IMR-90 (cell line): Measurements from ENCODE around the gene CD93. TPM values are rescaled to one million over a fixed set of nuclear protein-coding genes. Genes with fewer than 3 reads are reported as not detected.

ENCODE experiments used
- ATAC-seq: fragments of 200-7000 bp; cut with Tn5 transposase; 2 replicates; pipeline ENCODE4 v1.9.1; 2020; ENCODE audit warnings: low read depth, mild to moderate bottlenecking, moderate library complexity
- BruUV-seq: library from RNA; stranded (reverse); fragments of 400-500 nt; replicated peaks from 2 replicates; lab custom pipeline; 2021; lab: Mats Ljungman, UMichigan
- CTCF ChIA-PET: fragments of 300-600 bp; formaldehyde crosslinking; extraction: SDS; loops from one replicate; lab custom pipeline; 2021; ENCODE audit warnings: antibody characterized with exemption; lab: Yijun Ruan, JAX
- POLR2A ChIA-PET: fragments of 300-600 bp; sonication (Branson Sonifier 250); formaldehyde crosslinking; loops from one replicate; lab custom pipeline; 2022; ENCODE audit warnings: antibody characterized with exemption; ENCODE audit not compliant: unreplicated experiment; lab: Charles Lee
- DNase-seq: peaks from one replicate; pipeline ENCODE4 v3.0.0; 2013
- H2AFZ ChIP-seq: replicated peaks from 2 replicates; pipeline ENCODE3; 2013; ENCODE audit warnings: low read length, mild to moderate bottlenecking; ENCODE audit not compliant: poor library complexity
- H2AK5ac ChIP-seq: 2 replicates; pipeline ENCODE4 v1.6.1; 2013; ENCODE audit warnings: low read depth, low read length, inconsistent platforms
- H2AK9ac ChIP-seq: replicated peaks from 2 replicates; pipeline ENCODE3; 2013; ENCODE audit warnings: mild to moderate bottlenecking, low read depth, low read length, moderate library complexity; ENCODE audit not compliant: poor library complexity
- H2BK120ac ChIP-seq: 2 replicates; pipeline ENCODE4 v1.6.1; 2013; ENCODE audit warnings: low read depth, low read length, inconsistent platforms
- H2BK15ac ChIP-seq: 3 replicates; pipeline ENCODE4 v1.6.1; 2013; ENCODE audit warnings: low read depth, low read length, inconsistent platforms
- H2BK20ac ChIP-seq: 2 replicates; pipeline ENCODE4 v1.6.1; 2013; ENCODE audit warnings: low read depth, mild to moderate bottlenecking, inconsistent platforms, low read length, moderate library complexity
- H2BK5ac ChIP-seq: 2 replicates; pipeline ENCODE4 v1.6.1; 2013; ENCODE audit warnings: mild to moderate bottlenecking, low read depth, low read length, inconsistent platforms; ENCODE audit not compliant: poor library complexity, severe bottlenecking
- H3K14ac ChIP-seq: replicated peaks from 2 replicates; pipeline ENCODE4 v1.6.1; 2013; ENCODE audit warnings: low read depth, low read length, inconsistent platforms
- H3K18ac ChIP-seq: 2 replicates; pipeline ENCODE4 v1.6.1; 2013; ENCODE audit warnings: low read depth, low read length, control low read depth
- H3K23ac ChIP-seq: 2 replicates; pipeline ENCODE4 v1.6.1; 2013; ENCODE audit warnings: low read depth, low read length, inconsistent platforms
- H3K27ac ChIP-seq: 2 replicates; pipeline ENCODE4 v1.5.1; 2013; ENCODE audit warnings: mild to moderate bottlenecking, control low read depth, low read length; ENCODE audit not compliant: insufficient read depth
- H3K27me3 ChIP-seq: 2 replicates; pipeline ENCODE4 v1.6.1; 2013; ENCODE audit warnings: low read length; ENCODE audit not compliant: control insufficient read depth, insufficient read depth
- H3K36me3 ChIP-seq: 2 replicates; pipeline ENCODE4 v1.6.1; 2013; ENCODE audit warnings: low read length, mixed read lengths; ENCODE audit not compliant: control insufficient read depth, insufficient read depth
- H3K4ac ChIP-seq: 2 replicates; pipeline ENCODE4 v1.6.1; 2013; ENCODE audit warnings: low read depth, low read length, inconsistent platforms
- H3K4me1 ChIP-seq: 2 replicates; pipeline ENCODE4 v1.6.1; 2013; ENCODE audit warnings: low read length, mixed read lengths; ENCODE audit not compliant: control insufficient read depth, insufficient read depth
- H3K4me2 ChIP-seq: 2 replicates; pipeline ENCODE4 v1.6.1; 2013; ENCODE audit warnings: low read depth, mild to moderate bottlenecking, control low read depth, low read length, moderate library complexity
- H3K4me3 ChIP-seq: 2 replicates; pipeline ENCODE4 v1.5.1; 2013; ENCODE audit warnings: low read depth, mild to moderate bottlenecking, control low read depth, low read length, moderate library complexity; ENCODE audit not compliant: insufficient read depth
- H3K56ac ChIP-seq: 2 replicates; pipeline ENCODE4 v1.6.1; 2013; ENCODE audit warnings: low read length, inconsistent platforms; ENCODE audit not compliant: insufficient read depth; ENCODE audit errors: extremely low read depth
- H3K79me1 ChIP-seq, 2 experiments: 2 replicates each; pipeline ENCODE4 v1.6.1; 2013; ENCODE audit warnings: low read length in 2 of 2, inconsistent platforms in 1 of 2, low read depth in 1 of 2
- H3K9ac ChIP-seq: 2 replicates; pipeline ENCODE4 v1.6.1; 2013; ENCODE audit warnings: low read depth, low read length, control low read depth
- H3K9me1 ChIP-seq: 2 replicates; pipeline ENCODE4 v1.6.1; 2013; ENCODE audit warnings: low read length, inconsistent platforms; ENCODE audit not compliant: insufficient read depth
- H3K9me3 ChIP-seq: 2 replicates; pipeline ENCODE4 v1.6.1; 2013; ENCODE audit warnings: low read length; ENCODE audit not compliant: control insufficient read depth, insufficient read depth
- H4K20me1 ChIP-seq: 2 replicates; pipeline ENCODE4 v1.6.1; 2013; ENCODE audit warnings: low read length, inconsistent platforms; ENCODE audit not compliant: insufficient read depth
- H4K5ac ChIP-seq: 2 replicates; pipeline ENCODE4 v1.6.1; 2013; ENCODE audit warnings: mild to moderate bottlenecking, low read depth, low read length, control low read depth
- H4K8ac ChIP-seq, 2 experiments: 2 replicates each; pipeline ENCODE4 v1.6.1; 2013; ENCODE audit warnings: low read depth in 2 of 2, low read length in 2 of 2, control low read depth in 1 of 2, inconsistent platforms in 1 of 2
- H4K91ac ChIP-seq: 2 replicates; pipeline ENCODE4 v1.6.1; 2013; ENCODE audit warnings: low read depth, low read length, inconsistent platforms; ENCODE audit not compliant: insufficient read depth
- MAFK ChIP-seq: IDR thresholded peaks from 2 replicates; pipeline ENCODE4 v1.6.1; 2012; ENCODE audit warnings: low read depth, low read length, improper control_type of control experiment
- NFE2L2 ChIP-seq: fragments of 150-350 bp; IDR thresholded peaks from 2 replicates; pipeline ENCODE4 v1.6.1; 2016; ENCODE audit warnings: low read depth, mild to moderate bottlenecking, low read length
- RAD21 ChIP-seq: IDR thresholded peaks from 2 replicates; pipeline ENCODE4 v1.6.1; 2012; ENCODE audit warnings: low read length, improper control_type of control experiment
- RCOR1 ChIP-seq: IDR thresholded peaks from 2 replicates; pipeline ENCODE4 v1.6.1; 2012; ENCODE audit warnings: mild to moderate bottlenecking, low read length, improper control_type of control experiment; ENCODE audit not compliant: insufficient replicate concordance
- RFX5 ChIP-seq: IDR thresholded peaks from 2 replicates; pipeline ENCODE4 v1.8.0; 2012; ENCODE audit warnings: low read depth, mild to moderate bottlenecking, low read length, moderate library complexity
- USF2 ChIP-seq: fragments of 150-350 bp; IDR thresholded peaks from 2 replicates; pipeline ENCODE4 v1.6.1; 2017; ENCODE audit warnings: mild to moderate bottlenecking, antibody characterized with exemption, low read length, low read depth
- WGBS, 2 experiments: methylation state at CpG; one replicate each; pipeline versions ENCODE4 v1.1.5 to v1.1.7; 2013; ENCODE audit warnings: missing lambda C conversion rate in 2 of 2; ENCODE audit not compliant: insufficient read length in 1 of 2; ENCODE audit errors: extremely low coverage in 2 of 2; 5-methylcytosine and 5-hydroxymethylcytosine counted together
- dilution Hi-C: fragments of 300-500 bp; cut with HindIII; formaldehyde crosslinking; loops from one replicate; pipeline ENCODE4 v1.14.3; 2018; ENCODE audit warnings: low sequenced_read_pairs; ENCODE audit not compliant: unreplicated experiment
- in situ Hi-C: fragments of 300-500 bp; cut with MboI; formaldehyde crosslinking; loops from 3 replicates; pipeline ENCODE4 v1.14.3; 2019; ENCODE audit warnings: low sequenced_read_pairs, inconsistent platforms, mixed read lengths
- intact Hi-C: fragments of 100-400 bp; cut with micrococcal nuclease; formaldehyde crosslinking; loops from 2 replicates; pipeline ENCODE4 v1.10.0; 2022
- polyA plus RNA-seq, 3 experiments: library from polyadenylated mRNA; depleted of rRNA; stranded (reverse); fragments of >200 nt; gene quantifications; 2 replicates each; pipeline ENCODE4 v1.2.3, GENCODE V29; 2012; ENCODE audit warnings: low replicate concordance in 1 of 3
- total RNA-seq: library from RNA; depleted of rRNA; stranded (reverse); fragments of >200 nt; gene quantifications from 2 replicates; pipeline ENCODE4 v1.2.3, GENCODE V29; 2012
- TF ChIP-seq, protein P1 (sequence below): conservative IDR thresholded peaks from 2 replicates; pipeline ENCODE4 v1.5.1; 2012; ENCODE audit warnings: mild to moderate bottlenecking, low read depth, low read length, improper control_type of control experiment

Gene CD93
- total and polyA plus RNA-seq, 2 of the 4 experiments (the other 2 are of a cell fraction), result under 0.01 to 0.02 TPM

- Histone ChIP-seq H3K27me3 (peaks cover 40% of the 10 kb centered on the region), H3K9me3 (no peaks in the 10 kb centered on the region), H3K4me3 (no peak overlapping the region), H3K27ac (no peak overlapping the region), H4K5ac (no peak overlapping the region), H3K56ac (no peak overlapping the region), H3K9me1 (no peaks in the 10 kb centered on the region), H2BK120ac (no peak overlapping the region), H4K20me1 (no peaks in the 10 kb centered on the region), H3K4me2 (no peak overlapping the region), H3K23ac (no peak overlapping the region), H2AK5ac (no peak overlapping the region), H3K9ac (no peak overlapping the region), H2BK15ac (no peak overlapping the region), H3K36me3 (no peaks in the 10 kb centered on the region), H4K8ac (no peak overlapping the region), H3K18ac (no peak overlapping the region), H3K4me1 (no peaks in the 10 kb centered on the region), H2AK9ac (no peak overlapping the region), H2BK20ac (no peak overlapping the region), H4K91ac (no peak overlapping the region), H3K79me1 (no peaks in the 10 kb centered on the region), H3K14ac (no peak overlapping the region), H3K4ac (no peak overlapping the region), H2AFZ (no peak overlapping the region), H2BK5ac (no peak overlapping the region)
- in situ Hi-C loops (loop anchor here (25.0 kb wide), 1 partner anchor 108 kb away; no protein-coding TSS in a partner anchor), dilution Hi-C loops (no loop called here), intact Hi-C loops (no loop called here)
- ChIA-PET CTCF (no interaction called here), POLR2A (no interaction called here)
- TF ChIP-seq MAFK (no peak), RAD21 (no peak), RCOR1 (no peak), NFE2L2 (no peak), USF2 (no peak), RFX5 (no peak)
- TF ChIP-seq, protein P1, sequence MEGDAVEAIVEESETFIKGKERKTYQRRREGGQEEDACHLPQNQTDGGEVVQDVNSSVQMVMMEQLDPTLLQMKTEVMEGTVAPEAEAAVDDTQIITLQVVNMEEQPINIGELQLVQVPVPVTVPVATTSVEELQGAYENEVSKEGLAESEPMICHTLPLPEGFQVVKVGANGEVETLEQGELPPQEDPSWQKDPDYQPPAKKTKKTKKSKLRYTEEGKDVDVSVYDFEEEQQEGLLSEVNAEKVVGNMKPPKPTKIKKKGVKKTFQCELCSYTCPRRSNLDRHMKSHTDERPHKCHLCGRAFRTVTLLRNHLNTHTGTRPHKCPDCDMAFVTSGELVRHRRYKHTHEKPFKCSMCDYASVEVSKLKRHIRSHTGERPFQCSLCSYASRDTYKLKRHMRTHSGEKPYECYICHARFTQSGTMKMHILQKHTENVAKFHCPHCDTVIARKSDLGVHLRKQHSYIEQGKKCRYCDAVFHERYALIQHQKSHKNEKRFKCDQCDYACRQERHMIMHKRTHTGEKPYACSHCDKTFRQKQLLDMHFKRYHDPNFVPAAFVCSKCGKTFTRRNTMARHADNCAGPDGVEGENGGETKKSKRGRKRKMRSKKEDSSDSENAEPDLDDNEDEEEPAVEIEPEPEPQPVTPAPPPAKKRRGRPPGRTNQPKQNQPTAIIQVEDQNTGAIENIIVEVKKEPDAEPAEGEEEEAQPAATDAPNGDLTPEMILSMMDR, result 0 out of 2 replicates have a peak, but pooled peaks have one; percentile 8
- WGBS, 2 experiments, result no CpG with 5 or more reads among the region's 6 CpGs
- ATAC-seq (no peak), DNase-seq (no peak)
- BruUV-seq, result no TSS peak
These were observed 7.1 kb downstream of the CD93 start for GRCh38 chr20:23079016-23079351.
